ENCODE results near the gene HEPACAM.

GRCh38 chr11:124898263-124898680 lies 37.6 kb downstream of the HEPACAM start:
- TF ChIP-seq CTCF (IDR thresholded peaks at IDR 0.05; ENCODE audit: borderline replicate concordance, extremely low read depth, low read length, poor library complexity, severe bottlenecking) (no peak), EZH2 (IDR thresholded peaks at IDR 0.05; ENCODE audit: borderline replicate concordance, low read depth, low read length, severe bottlenecking) (no peak)

All from DND-41 (cell line).